ENCODE results near the gene BDH1. TPM values are rescaled to one million over a fixed set of nuclear protein-coding genes. Genes with fewer than 3 reads are reported as not detected.

BDH1 gene
- total and polyA plus RNA-seq, 2 of the 13 experiments (the other 11 are each of a cell fraction or from before 2014, with no cell fraction given) = 21.2 to 71.9 TPM

DNA sequence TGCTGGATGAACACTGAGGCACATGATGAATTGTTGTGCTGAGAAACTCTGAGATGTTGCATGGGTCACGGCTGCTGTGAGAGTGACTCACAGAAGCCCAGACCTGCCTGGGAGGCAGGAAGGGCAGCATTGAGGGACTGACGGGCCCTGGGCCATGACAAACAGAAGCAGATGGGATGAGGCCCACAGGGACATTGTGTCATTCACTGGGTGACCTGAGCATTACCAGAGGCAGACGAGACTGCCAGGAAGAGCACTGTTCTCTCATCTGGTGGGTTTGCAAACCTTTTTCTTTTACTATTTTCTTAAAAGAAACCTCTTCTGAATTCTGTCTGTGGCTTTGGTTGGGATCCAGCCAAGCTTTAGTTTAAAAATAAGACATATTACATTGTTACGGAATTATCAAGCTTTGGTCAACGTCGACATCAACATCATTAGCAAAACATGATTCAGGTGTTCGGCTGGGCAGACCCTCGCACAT is 67.8 kb downstream of the BDH1 start (continued):
- TF ChIP-seq ZXDC (CRISPR knock-in tag; IDR thresholded peaks at IDR 0.05) (no peak), ZNF343 (CRISPR knock-in tag; IDR thresholded peaks at IDR 0.05) (no peak), CREBL2 (CRISPR knock-in tag; IDR thresholded peaks at IDR 0.05; ENCODE audit: borderline replicate concordance) (no peak), SAP130 (CRISPR knock-in tag; IDR thresholded peaks at IDR 0.05; ENCODE audit: low read depth) (peak; percentile 63), SCMH1 (CRISPR knock-in tag; IDR thresholded peaks at IDR 0.05; ENCODE audit: borderline replicate concordance) (no peak), TAF1 (CRISPR knock-in tag; IDR thresholded peaks at IDR 0.05) (no peak), IRF1 (CRISPR knock-in tag; IDR thresholded peaks at IDR 0.05; ENCODE audit: low read depth) (no peak), SMARCC2 (IDR thresholded peaks at IDR 0.05) (no peak), XRCC5 (optimal IDR thresholded peaks at IDR 0.05; ENCODE audit: low read length) (peak; percentile 61), ZNF263 (CRISPR knock-in tag; IDR thresholded peaks at IDR 0.05) (no peak), HOMEZ (CRISPR knock-in tag; IDR thresholded peaks at IDR 0.05; ENCODE audit: low read depth) (0 out of 2 replicates have a peak, but pooled peaks have one; percentile 47), CHD4 (IDR thresholded peaks at IDR 0.05; ENCODE audit: borderline replicate concordance, low read length) (no peak), KLF6 (CRISPR knock-in tag; IDR thresholded peaks at IDR 0.05) (no peak)
- TF ChIP-seq, protein P1, sequence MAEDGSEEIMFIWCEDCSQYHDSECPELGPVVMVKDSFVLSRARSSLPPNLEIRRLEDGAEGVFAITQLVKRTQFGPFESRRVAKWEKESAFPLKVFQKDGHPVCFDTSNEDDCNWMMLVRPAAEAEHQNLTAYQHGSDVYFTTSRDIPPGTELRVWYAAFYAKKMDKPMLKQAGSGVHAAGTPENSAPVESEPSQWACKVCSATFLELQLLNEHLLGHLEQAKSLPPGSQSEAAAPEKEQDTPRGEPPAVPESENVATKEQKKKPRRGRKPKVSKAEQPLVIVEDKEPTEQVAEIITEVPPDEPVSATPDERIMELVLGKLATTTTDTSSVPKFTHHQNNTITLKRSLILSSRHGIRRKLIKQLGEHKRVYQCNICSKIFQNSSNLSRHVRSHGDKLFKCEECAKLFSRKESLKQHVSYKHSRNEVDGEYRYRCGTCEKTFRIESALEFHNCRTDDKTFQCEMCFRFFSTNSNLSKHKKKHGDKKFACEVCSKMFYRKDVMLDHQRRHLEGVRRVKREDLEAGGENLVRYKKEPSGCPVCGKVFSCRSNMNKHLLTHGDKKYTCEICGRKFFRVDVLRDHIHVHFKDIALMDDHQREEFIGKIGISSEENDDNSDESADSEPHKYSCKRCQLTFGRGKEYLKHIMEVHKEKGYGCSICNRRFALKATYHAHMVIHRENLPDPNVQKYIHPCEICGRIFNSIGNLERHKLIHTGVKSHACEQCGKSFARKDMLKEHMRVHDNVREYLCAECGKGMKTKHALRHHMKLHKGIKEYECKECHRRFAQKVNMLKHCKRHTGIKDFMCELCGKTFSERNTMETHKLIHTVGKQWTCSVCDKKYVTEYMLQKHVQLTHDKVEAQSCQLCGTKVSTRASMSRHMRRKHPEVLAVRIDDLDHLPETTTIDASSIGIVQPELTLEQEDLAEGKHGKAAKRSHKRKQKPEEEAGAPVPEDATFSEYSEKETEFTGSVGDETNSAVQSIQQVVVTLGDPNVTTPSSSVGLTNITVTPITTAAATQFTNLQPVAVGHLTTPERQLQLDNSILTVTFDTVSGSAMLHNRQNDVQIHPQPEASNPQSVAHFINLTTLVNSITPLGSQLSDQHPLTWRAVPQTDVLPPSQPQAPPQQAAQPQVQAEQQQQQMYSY (CRISPR knock-in tag; IDR thresholded peaks at IDR 0.05) = no peak
- TF ChIP-seq, protein P2, sequence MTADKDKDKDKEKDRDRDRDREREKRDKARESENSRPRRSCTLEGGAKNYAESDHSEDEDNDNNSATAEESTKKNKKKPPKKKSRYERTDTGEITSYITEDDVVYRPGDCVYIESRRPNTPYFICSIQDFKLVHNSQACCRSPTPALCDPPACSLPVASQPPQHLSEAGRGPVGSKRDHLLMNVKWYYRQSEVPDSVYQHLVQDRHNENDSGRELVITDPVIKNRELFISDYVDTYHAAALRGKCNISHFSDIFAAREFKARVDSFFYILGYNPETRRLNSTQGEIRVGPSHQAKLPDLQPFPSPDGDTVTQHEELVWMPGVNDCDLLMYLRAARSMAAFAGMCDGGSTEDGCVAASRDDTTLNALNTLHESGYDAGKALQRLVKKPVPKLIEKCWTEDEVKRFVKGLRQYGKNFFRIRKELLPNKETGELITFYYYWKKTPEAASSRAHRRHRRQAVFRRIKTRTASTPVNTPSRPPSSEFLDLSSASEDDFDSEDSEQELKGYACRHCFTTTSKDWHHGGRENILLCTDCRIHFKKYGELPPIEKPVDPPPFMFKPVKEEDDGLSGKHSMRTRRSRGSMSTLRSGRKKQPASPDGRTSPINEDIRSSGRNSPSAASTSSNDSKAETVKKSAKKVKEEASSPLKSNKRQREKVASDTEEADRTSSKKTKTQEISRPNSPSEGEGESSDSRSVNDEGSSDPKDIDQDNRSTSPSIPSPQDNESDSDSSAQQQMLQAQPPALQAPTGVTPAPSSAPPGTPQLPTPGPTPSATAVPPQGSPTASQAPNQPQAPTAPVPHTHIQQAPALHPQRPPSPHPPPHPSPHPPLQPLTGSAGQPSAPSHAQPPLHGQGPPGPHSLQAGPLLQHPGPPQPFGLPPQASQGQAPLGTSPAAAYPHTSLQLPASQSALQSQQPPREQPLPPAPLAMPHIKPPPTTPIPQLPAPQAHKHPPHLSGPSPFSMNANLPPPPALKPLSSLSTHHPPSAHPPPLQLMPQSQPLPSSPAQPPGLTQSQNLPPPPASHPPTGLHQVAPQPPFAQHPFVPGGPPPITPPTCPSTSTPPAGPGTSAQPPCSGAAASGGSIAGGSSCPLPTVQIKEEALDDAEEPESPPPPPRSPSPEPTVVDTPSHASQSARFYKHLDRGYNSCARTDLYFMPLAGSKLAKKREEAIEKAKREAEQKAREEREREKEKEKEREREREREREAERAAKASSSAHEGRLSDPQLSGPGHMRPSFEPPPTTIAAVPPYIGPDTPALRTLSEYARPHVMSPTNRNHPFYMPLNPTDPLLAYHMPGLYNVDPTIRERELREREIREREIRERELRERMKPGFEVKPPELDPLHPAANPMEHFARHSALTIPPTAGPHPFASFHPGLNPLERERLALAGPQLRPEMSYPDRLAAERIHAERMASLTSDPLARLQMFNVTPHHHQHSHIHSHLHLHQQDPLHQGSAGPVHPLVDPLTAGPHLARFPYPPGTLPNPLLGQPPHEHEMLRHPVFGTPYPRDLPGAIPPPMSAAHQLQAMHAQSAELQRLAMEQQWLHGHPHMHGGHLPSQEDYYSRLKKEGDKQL (CRISPR knock-in tag; IDR thresholded peaks at IDR 0.05; ENCODE audit: low read depth) = no peak
